GM23338 (cell line): ENCODE data around the gene AR. TPM values are rescaled to one million over a fixed set of nuclear protein-coding genes. Genes with fewer than 3 reads are reported as not detected.

Source experiments
- ATAC-seq: fragments of 200-7000 bp; cut with Tn5 transposase; 3 replicates; pipeline ENCODE4 v1.9.1; 2020
- DNase-seq: peaks from one replicate; pipeline ENCODE4 v3.0.0-alpha.2; 2015; ENCODE audit warnings: low spot score
- H2AFZ ChIP-seq: fragments of 200-600 bp; sonication (generic); 2 replicates; pipeline ENCODE4 v1.8.0; 2016; ENCODE audit warnings: antibody characterized with exemption, mild to moderate bottlenecking, moderate library complexity
- H3F3A ChIP-seq: fragments of 200-600 bp; sonication (generic); replicated peaks from 2 replicates; pipeline ENCODE4 v1.8.0; 2017; ENCODE audit warnings: antibody characterized with exemption, mixed run types, low read depth
- H3K27ac ChIP-seq: fragments of 200-600 bp; sonication (generic); 2 replicates; pipeline ENCODE4 v1.6.1; 2016; ENCODE audit warnings: low read depth
- H3K27me3 ChIP-seq: fragments of 200-600 bp; sonication (generic); 2 replicates; pipeline ENCODE4 v1.8.0; 2016; ENCODE audit warnings: mild to moderate bottlenecking, mixed run types, moderate library complexity; ENCODE audit not compliant: insufficient read depth
- H3K36me3 ChIP-seq: fragments of 200-600 bp; sonication (generic); 2 replicates; pipeline ENCODE4 v1.8.0; 2016; ENCODE audit warnings: mild to moderate bottlenecking; ENCODE audit not compliant: insufficient read depth
- H3K4me1 ChIP-seq: fragments of 200-600 bp; sonication (generic); 2 replicates; pipeline ENCODE4 v1.8.0; 2016; ENCODE audit warnings: mild to moderate bottlenecking, moderate library complexity; ENCODE audit not compliant: insufficient read depth
- H3K4me2 ChIP-seq: fragments of 200-600 bp; sonication (generic); 2 replicates; pipeline ENCODE4 v1.7.1; 2017; ENCODE audit warnings: mixed run types
- H3K4me3 ChIP-seq: fragments of 200-600 bp; sonication (generic); 2 replicates; pipeline ENCODE4 v1.6.1; 2016; ENCODE audit warnings: mixed run types
- H3K79me2 ChIP-seq: fragments of 200-600 bp; sonication (generic); replicated peaks from 2 replicates; pipeline ENCODE4 v1.8.0; 2017; ENCODE audit warnings: mild to moderate bottlenecking; ENCODE audit not compliant: insufficient read depth
- H3K9me2 ChIP-seq: fragments of 200-600 bp; sonication (generic); 2 replicates; pipeline ENCODE4 v1.8.0; 2017; ENCODE audit not compliant: insufficient read depth
- H4K20me1 ChIP-seq: fragments of 200-600 bp; sonication (generic); replicated peaks from 2 replicates; pipeline ENCODE4 v1.8.0; 2017; ENCODE audit warnings: mild to moderate bottlenecking; ENCODE audit not compliant: insufficient read depth
- H3K27ac Mint-ChIP-seq: 2 replicates; pipeline ENCODE4 v1.8.0; 2020; ENCODE audit warnings: inconsistent platforms, mild to moderate bottlenecking, moderate library complexity, mixed read lengths
- H3K27me3 Mint-ChIP-seq: 3 replicates; pipeline ENCODE4 v1.8.0; 2022; ENCODE audit warnings: low read depth, mild to moderate bottlenecking, moderate library complexity, mixed read lengths, inconsistent platforms; ENCODE audit not compliant: insufficient read depth, poor library complexity
- H3K36me3 Mint-ChIP-seq: 3 replicates; pipeline ENCODE4 v1.8.0; 2021; ENCODE audit warnings: low read depth, mild to moderate bottlenecking, inconsistent platforms, moderate library complexity, mixed read lengths
- H3K4me1 Mint-ChIP-seq: 3 replicates; pipeline ENCODE4 v1.8.0; 2020; ENCODE audit warnings: mild to moderate bottlenecking, inconsistent platforms, mixed read lengths
- H3K4me3 Mint-ChIP-seq: 3 replicates; pipeline ENCODE4 v1.8.0; 2021; ENCODE audit warnings: moderate library complexity, mild to moderate bottlenecking, inconsistent platforms, mixed read lengths
- H3K9me3 Mint-ChIP-seq: 3 replicates; pipeline ENCODE4 v1.8.0; 2020; ENCODE audit warnings: moderate library complexity, mild to moderate bottlenecking, inconsistent platforms, mixed read lengths
- CREB1 ChIP-seq: fragments of 250-450 bp; sonication (Bioruptor Pico); IDR thresholded peaks from 2 replicates; pipeline ENCODE4 v1.5.0; 2020; ENCODE audit warnings: low read depth, mild to moderate bottlenecking, moderate library complexity
- CTCF ChIP-seq, 2 experiments: fragments of 200-600 bp in 1 of 2; sonication (generic) in 1 of 2; conservative IDR thresholded peaks; 2 replicates each; pipeline versions ENCODE4 v1.5.1 to v1.6.1; 2016 to 2017; ENCODE audit warnings: antibody characterized with exemption in 2 of 2, low read depth in 2 of 2, mild to moderate bottlenecking in 2 of 2, moderate library complexity in 1 of 2
- EZH2 ChIP-seq: fragments of 200-600 bp; sonication (generic); IDR thresholded peaks from one replicate; pipeline ENCODE4 v1.8.0; 2017; ENCODE audit warnings: antibody characterized with exemption, mild to moderate bottlenecking, low read depth; ENCODE audit not compliant: unreplicated experiment
- EZH2phosphoT487 ChIP-seq: fragments of 200-600 bp; sonication (generic); IDR thresholded peaks from one replicate; pipeline ENCODE4 v1.8.1; 2018; ENCODE audit warnings: antibody characterized with exemption; ENCODE audit not compliant: unreplicated experiment
- JUNB ChIP-seq: IDR thresholded peaks from one replicate; pipeline ENCODE4 v1.6.1; 2016; ENCODE audit warnings: antibody characterized with exemption; ENCODE audit not compliant: unreplicated experiment
- NANOG ChIP-seq: IDR thresholded peaks from 2 replicates; pipeline ENCODE4 v1.6.1; 2016; ENCODE audit warnings: antibody characterized with exemption, borderline replicate concordance
- POLR2AphosphoS5 ChIP-seq: IDR thresholded peaks from 2 replicates; pipeline ENCODE4 v1.6.1; 2016; ENCODE audit warnings: antibody characterized with exemption, low read depth
- STAT1 ChIP-seq: IDR thresholded peaks from one replicate; pipeline ENCODE4 v1.6.1; 2016; ENCODE audit warnings: antibody characterized with exemption; ENCODE audit not compliant: unreplicated experiment
- ZNF114 ChIP-seq: fragments of 250-450 bp; sonication (Bioruptor Pico); IDR thresholded peaks from 2 replicates; pipeline ENCODE4 v1.5.0; 2020; ENCODE audit warnings: mild to moderate bottlenecking, moderate library complexity
- ZNF331 ChIP-seq: fragments of 250-450 bp; sonication (Bioruptor Pico); IDR thresholded peaks from 2 replicates; pipeline ENCODE4 v1.5.0; 2020; ENCODE audit warnings: low read depth, mild to moderate bottlenecking, moderate library complexity
- ZNF462 ChIP-seq: fragments of 250-450 bp; sonication (Bioruptor Pico); IDR thresholded peaks from 2 replicates; pipeline ENCODE4 v1.5.0; 2020; ENCODE audit warnings: mild to moderate bottlenecking, moderate library complexity
- polyA plus RNA-seq: library from polyadenylated mRNA; unstranded; fragments of >200 nt; fragmentation: Nextera tagmentation; extraction: Ambion mirVana; gene quantifications from 2 replicates; pipeline ENCODE4 v1.2.1, GENCODE V29; 2016
- total RNA-seq: library from RNA; depleted of rRNA; stranded (reverse); fragments of >200 nt; shearing (Covaris generic); gene quantifications from 2 replicates; pipeline ENCODE4 v1.2.3, GENCODE V29; 2014
- TF ChIP-seq, protein P1 (sequence below): IDR thresholded peaks from 2 replicates; pipeline ENCODE4 v1.6.1; 2016; ENCODE audit warnings: antibody characterized with exemption

AR gene
- total and polyA plus RNA-seq, 2 experiments from 2014 or later: 11.2 to 13.3 TPM

- ATAC-seq (no peak), DNase-seq (no peak)
- 0 out of 3 replicates have a peak, but pooled peaks cover 5% of the 10 kb centered on the region for H3K9me3 Mint-ChIP-seq
- Histone ChIP-seq H3K36me3 (no peaks in the 10 kb centered on the region), H3K4me2 (no peak overlapping the region), H3F3A (no peaks in the 10 kb centered on the region), H3K4me3 (no peak overlapping the region), H3K79me2 (peaks cover 5% of the 10 kb centered on the region), H4K20me1 (no peaks in the 10 kb centered on the region), H3K4me1 (no peaks in the 10 kb centered on the region), H2AFZ (no peak overlapping the region), H3K9me2 (no peaks in the 10 kb centered on the region), H3K27me3 (no peaks in the 10 kb centered on the region), H3K27ac (no peak overlapping the region)
- no peak overlapping the region for H3K4me3 Mint-ChIP-seq
- H3K27me3 Mint-ChIP-seq: no peaks in the 10 kb centered on the region
- no peak overlapping the region for H3K27ac Mint-ChIP-seq
- no peaks in the 10 kb centered on the region; the same call in 2 of the 3 replicates for H3K36me3 Mint-ChIP-seq
- H3K4me1 Mint-ChIP-seq: no peaks in the 10 kb centered on the region
- TF ChIP-seq STAT1: no peak
- no peak for TF ChIP-seq EZH2phosphoT487
Measured at GRCh38 chrX:67673741-67674274, 130.0 kb downstream of the AR start.

- no peaks in the 10 kb centered on the region for H3K4me1 Mint-ChIP-seq
- Histone ChIP-seq H3K9me2 (no peaks in the 10 kb centered on the region), H3K27me3 (no peaks in the 10 kb centered on the region), H4K20me1 (no peaks in the 10 kb centered on the region), H3K4me3 (no peak overlapping the region), H3K4me1 (no peaks in the 10 kb centered on the region), H3K27ac (no peak overlapping the region), H3K4me2 (no peak overlapping the region), H2AFZ (no peak overlapping the region), H3F3A (no peaks in the 10 kb centered on the region), H3K79me2 (peaks cover 5% of the 10 kb centered on the region), H3K36me3 (no peaks in the 10 kb centered on the region)
- no peak for DNase-seq
- no peak overlapping the region for H3K4me3 Mint-ChIP-seq
- no peaks in the 10 kb centered on the region for H3K27me3 Mint-ChIP-seq
- H3K27ac Mint-ChIP-seq: no peak overlapping the region
- 0 out of 3 replicates have a peak, but pooled peaks cover 5% of the 10 kb centered on the region for H3K9me3 Mint-ChIP-seq
- ATAC-seq: no peak
- H3K36me3 Mint-ChIP-seq: no peaks in the 10 kb centered on the region; the same call in 2 of the 3 replicates
- TF ChIP-seq EZH2 (no peak), JUNB (no peak), ZNF114 (CRISPR knock-in tag) (no peak), STAT1 (no peak), NANOG (no peak), EZH2phosphoT487 (no peak), CTCF (conservative IDR thresholded peaks at IDR 0.05; ENCODE audit: low read depth in 2 of 2) (no peak), ZNF331 (no peak), POLR2AphosphoS5 (no peak), ZNF462 (CRISPR knock-in tag) (no peak), CREB1 (no peak)
- TF ChIP-seq, protein P1, sequence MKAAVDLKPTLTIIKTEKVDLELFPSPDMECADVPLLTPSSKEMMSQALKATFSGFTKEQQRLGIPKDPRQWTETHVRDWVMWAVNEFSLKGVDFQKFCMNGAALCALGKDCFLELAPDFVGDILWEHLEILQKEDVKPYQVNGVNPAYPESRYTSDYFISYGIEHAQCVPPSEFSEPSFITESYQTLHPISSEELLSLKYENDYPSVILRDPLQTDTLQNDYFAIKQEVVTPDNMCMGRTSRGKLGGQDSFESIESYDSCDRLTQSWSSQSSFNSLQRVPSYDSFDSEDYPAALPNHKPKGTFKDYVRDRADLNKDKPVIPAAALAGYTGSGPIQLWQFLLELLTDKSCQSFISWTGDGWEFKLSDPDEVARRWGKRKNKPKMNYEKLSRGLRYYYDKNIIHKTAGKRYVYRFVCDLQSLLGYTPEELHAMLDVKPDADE: no peak
Measured at GRCh38 chrX:67674741-67675140, 130.9 kb downstream of the AR start.
